NCI-H187 (cell line): ENCODE results near the gene C5orf58.

Source experiments
- DNase-seq, 2 experiments: peaks; one replicate each; lab custom pipeline; 2025; lab: John Stamatoyannopoulos, UW

C5orf58 gene, protein sequence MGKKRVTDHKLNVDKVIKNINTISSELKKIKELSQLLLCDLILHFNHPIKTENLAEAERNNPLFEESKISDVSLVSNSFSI

DNA sequence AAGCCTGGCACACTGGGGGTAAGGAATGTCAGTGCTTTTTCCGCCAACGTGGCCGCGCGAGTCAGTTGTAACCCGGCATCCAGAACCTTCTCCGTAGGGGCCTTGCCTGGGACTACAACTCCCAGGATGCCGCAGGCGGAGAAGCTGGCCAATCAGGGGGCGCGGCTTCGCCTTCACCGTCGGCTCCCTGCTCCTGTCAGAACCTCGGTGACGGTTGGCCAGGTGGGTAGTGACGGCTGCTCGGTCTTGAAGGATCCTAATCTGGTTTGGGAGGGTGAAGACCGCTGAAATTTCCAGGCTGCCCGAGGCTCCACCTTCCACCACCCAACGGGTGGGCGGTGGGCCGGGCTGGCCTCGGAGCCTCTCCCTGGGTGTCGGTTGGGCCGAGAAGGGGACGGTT is at the start of gene C5orf58:
C5orf58 (plus strand) TSS at position 200 of the 400 bp plus-strand sequence. CDS start 1,992 bp downstream, outside the sequence.
- no peak for DNase-seq

DNA sequence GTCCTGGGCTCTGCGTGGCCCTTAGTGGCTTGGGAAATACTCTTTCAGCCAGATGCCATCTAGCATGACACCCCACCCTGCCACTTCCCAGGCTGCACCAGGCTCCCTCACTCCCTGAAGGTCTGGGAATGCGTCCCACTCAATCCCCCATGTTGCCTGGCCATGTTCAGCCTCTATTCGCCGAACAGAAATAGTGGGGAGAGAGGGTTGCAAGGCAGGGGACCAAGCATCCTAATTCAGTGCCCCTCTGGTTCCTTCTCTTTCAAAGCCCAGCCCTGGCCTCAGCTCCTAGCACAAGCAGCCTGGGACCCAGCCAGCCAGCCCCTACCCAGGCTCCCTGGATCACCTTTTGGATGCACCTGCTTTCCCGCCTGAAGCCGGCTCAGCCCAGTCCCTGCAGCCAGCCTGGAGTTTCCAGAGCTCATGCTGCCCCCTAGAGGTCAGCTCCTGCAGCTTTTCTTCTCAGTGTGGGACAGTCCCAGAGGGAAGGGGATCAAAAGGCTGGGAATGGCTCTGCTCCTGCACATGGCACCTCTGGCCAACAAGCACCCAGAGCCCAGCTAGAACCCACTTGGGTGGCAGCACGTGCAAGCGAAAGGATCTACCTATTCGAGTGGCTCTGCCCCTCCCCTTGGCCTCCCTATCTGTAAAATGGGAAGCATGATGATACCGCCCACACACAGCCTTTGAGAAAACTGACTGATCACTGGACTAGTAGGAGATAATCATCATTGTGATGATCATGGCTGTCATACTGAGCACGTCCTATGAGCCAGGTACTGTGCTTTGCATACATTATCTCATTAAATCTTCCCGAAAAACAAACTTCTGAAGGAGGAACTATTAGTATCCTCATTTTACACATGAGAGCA is 48.7 kb upstream of the C5orf58 start:
- DNase-seq: no peak

DNA sequence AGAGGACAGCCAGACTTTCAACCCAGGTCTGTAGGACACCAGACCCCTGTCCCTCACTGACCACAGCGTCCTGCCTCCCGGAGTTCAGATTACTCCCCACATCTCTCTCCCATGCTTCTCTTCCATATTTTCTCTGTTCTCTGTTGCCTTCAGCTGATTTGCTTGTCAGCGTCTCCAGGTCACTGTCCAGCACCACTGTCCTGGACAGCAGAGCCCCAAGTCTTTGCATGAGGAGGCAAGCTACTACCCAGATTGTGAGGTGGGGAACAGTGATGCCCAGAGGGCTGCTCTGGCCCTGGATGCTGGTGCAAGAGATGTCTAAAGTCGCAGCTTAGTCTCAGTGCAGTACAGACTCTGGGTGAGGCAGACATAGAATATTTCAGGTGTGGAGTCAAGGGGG is 48.0 kb upstream of the C5orf58 start:
- DNase-seq: no peak

DNA sequence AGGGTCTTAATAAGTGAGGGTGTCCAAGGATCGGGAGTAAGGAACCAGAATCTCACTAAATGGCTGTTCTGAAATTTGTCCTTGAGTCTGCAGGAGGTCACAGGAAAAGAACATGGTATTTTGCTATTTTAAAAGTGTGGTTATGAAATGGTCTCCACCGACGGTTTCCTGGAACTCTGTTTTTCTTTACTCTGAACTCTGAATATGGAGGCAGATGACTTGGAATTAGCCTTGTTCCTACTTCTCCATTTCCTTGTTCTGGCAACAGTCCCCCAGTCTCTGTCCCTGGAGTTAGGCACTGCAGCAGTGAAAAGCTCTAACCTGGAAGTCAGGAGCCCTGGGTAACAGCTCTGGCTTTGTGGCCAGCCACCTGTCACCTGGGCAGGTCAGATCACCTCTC is 46.6 kb upstream of the C5orf58 start:
- no peak for DNase-seq

DNA sequence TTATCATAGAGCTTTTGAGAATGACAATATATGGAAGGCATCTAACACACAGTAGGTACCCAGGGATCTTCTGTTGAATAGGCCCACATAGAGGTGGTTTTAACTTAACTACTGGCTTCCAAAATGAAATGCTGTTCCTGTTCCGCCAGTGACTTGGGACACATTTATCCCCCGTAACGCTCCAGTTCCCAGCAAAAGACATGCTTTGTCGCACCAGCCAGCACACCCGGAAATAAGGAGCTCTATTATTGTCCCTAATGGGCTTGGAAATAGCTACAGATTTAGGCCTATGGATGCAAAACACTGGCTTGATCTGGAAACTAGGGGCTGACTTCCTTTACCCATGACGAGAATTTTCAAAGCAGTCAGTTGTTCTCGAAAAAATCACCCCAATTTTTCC is 45.9 kb upstream of the C5orf58 start:
- DNase-seq: no peak

DNA sequence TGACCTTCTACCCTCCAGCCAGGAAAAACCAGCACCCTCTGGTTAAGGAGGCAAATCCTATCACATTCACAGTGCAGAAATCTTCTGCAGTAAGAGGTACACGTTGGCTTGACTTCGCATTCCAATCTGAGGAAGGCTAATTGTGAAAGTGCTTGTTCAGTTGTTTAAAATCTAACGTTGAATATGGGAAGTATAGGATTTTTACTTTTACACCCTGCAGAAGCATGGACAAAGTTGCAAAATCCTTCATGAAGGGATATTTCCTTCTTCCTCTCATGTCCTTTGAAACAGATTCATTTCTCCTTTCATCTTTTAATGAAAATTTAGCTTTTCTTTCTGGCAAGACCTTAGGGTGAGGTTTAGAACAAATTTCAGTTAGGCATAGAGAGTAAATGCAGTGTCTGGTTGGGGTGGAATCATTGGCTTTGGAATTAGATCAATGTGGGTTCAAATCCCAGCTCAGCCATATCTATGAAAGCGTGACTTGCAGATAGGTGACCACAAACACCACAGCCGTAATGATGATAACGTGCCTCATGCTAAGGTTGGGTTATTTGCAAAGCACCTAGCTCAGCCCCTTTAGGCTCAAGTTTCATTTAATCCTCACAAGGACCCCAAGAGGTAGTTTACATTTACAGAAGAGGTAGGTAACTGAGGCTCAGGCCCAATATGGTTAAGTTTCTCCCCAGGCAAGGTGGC is 42.2 kb upstream of the C5orf58 start:
- DNase-seq: no peak

DNA sequence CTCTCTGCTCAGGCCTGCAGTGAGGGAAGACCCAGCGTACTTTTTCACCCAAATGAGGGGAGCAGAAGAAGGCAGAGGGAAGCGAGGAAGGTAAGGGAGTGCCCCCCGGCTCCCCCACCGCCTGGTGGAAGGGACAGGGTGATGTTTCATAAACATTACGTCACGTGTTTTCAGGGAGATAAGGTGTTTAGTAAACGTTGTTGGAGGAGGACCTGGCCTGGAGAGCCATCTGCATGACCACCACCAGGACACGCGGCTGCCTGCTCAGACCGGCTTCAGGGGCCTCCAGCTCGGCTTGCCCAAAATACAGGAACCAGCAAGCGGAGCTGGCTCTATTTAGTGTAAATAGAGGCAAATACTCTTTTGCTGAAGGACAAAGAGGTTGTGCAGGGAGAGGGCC is 40.0 kb upstream of the C5orf58 start:
- DNase-seq: no peak

DNA sequence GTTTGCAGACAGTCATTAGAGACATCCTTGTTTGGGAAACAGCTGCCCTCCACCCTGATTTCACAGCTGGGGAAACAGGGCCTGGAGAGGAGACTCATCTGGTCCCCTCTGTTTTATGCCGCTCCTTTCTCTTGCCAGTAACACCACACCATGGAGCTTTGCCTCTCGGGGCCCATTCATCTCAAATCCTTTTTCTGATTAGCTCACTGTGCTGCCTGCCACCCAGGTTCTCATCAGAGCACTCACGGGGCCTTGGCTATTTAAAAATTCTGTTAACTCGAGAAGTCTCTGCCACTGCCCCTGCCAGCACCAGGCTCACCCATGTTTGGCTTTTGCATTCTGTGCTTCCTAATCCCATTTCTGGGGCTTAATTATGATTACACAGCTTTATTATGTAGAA is 36.8 kb upstream of the C5orf58 start:
- no peak for DNase-seq

DNA sequence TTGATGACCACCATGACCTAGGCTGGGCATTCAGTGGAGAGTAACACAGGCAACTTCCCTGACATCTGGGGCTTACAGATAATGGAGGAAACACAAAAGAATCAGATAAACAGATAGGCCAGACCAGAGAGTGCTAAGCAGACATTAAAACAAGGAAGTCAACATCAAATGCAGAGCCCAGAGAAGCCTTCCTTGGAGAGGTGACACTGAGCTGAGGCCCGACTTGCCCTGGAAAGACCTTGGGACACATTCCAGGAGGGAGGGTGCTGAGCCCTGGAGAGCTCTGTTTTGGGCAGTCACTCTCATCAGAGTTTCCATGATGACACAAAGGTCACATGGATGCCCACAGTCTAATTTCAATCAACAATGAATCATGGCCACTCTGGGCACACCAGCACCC is 31.9 kb upstream of the C5orf58 start:
- no peak for DNase-seq

DNA sequence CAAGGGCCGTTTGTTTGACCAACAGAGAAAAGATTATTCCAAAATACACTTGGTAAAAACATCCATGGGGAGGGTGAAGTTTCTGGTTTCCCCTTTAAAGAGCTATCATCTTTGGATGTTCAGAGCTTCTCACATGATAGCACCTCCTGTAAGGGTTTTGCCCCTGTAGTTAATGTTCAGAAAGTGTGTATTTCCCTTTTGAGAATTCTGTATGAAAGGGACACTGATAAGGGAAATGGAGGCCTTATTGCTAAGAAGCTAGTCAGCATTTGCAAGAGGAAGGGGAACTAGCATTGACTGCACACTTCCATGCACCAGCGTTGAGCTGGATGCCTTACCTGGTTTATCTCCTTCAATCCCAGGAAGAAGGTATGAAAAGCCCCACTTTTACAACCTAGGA is 31.5 kb upstream of the C5orf58 start:
- no peak for DNase-seq

DNA sequence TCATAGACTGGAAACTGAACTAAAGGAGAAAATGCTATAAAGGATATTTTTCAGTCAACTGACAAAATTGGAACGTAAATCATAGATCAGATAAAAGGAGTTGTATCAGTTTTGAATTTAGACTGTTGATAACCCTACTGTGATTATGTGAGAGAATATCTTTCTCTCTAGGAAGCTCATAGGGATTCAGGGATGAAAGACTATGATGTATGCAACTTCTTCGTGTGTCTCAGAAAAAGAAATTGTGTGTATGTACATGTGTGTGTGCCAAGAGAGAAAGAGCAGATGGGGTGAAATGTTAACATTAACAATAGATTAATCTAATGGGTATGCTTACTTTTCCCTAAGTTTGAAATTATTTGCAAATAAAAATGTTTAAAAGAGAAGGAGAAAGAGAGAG is 30.7 kb upstream of the C5orf58 start:
- DNase-seq: no peak

DNA sequence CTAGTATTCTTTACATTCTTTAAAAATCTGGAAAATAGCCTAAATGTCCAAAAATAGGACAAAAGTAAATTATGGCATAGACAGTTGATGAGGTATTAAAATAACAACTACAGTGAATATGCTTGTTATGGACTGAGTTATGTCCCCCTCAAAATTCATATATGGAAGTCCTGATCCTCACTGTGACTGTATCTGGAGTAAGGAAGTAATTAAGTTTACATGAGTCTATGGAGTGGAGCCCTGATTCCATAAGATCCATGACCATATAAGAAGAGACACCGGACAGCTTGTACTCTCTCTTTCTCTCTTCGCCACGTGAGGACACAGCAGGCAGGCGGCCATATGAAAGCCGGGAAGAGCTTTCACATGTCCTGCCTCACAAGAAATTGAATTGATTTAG is 28.6 kb upstream of the C5orf58 start:
- DNase-seq: no peak

DNA sequence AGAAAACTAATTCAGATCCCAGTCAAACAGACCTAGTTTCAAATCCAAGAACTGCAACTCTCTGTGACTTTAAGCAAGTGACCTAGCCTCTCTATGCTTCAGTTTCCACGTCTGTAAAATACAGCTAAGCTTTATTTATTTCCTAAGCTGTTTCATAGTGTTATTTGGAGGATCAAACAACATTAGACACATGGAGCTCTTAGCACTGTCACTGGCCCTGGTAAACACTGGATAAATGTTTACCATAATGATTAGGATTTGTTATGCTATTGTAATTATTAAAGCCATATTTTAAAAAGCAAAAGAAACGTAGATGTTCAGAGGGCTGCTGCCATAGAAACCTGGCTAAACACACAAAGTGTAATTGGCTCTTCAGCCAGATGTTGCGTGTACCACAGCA is 26.6 kb upstream of the C5orf58 start:
- no peak for DNase-seq

DNA sequence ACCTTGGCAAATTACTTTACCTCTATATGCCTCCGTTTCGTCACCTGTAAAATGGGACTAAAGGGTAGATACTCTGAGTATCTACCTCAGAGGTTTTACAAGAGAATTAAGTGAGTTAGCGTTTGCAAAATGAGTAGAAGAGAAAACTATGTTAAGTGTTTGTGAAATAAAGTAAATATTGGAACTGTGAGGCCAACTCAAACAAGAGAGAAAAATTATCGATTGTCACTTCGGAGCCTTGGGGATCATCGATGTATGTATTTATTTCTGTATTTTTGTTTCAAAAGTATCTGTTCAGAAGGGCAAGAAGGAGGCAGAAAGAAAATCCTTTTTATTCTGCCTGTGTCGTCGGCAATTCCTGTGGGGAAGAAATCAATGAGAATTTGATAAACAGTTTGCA is 25.8 kb upstream of the C5orf58 start:
- no peak for DNase-seq

DNA sequence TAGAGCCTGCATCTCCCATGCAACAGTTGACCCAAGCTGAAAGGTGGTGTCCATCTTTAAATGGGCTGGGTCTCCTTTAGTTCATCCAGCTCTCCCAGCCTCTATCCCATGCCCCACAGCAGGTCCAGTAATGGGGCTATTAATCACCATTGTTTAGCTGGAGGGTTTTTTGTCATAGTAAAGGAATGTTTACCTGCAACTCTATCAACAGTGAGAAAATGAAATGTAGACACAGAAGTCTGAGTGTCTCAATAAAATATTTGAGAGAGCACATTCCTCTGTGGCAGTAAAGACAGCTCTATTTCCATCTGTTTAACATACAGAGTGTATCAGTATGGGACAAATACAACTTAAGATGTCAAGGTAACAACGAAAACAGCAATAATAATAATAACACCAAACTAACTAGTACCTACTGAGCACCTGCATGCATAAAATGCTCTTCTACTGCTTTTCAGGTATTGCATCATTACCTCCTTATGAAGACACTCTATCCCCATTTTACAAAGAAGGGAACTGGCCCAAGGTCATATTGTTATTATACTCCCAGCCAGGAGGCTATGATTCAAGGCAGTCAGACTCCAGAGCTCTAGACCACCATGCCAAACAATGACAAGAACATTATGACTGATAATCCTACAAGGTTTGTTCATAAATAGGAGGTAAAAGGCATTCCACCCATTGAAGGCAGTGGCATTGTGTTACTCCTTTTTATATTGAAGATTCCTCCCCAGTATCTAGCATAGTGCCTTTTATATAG is 21.0 kb upstream of the C5orf58 start:
- DNase-seq: no peak

DNA sequence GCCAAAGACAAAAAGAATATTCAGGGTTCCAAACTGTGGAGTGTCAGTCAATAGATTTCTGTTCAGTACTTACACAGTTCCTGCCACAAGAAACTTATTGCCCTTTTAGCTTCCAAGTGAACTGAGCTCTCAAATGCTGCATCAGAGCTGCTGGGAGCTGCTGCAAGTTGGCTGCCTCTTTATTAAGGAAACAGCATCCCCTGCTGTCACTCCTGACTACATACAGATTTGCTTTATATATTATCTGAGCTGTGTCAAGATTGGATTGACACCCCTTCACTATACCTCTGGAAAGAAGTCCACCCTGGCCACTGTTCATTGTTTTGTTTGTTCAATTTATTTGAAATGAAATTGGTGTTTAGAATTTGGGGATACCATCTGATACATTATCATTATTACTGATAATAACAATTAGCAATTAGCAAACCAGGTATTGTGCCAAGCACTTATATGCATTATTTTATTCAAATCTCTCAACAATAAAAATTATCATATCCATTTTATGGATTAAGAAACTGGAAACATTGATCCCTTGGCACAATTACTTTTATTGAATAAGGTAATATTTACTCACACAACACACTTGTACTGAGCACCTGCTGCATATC is 16.4 kb upstream of the C5orf58 start:
- DNase-seq: peak in 1 of 2 experiments; percentile 0

DNA sequence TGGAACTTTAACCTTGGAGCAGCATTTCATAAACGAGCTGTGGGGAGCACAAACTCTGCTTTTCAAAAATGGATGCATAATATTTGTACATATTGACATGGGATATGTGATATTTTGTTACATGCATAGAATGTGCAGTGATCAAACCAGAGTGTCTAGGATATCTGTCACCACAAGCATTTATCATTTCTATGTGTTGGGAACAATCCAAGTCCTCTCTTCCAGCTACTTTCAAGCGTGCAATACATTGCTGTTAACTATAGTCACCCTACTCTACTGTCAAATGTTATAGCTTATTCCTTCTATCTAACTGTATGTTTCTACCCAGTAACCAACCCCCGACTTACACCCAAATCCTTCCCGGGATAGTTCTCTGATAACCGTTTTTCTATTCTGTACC is 15.0 kb upstream of the C5orf58 start:
- no peak for DNase-seq

DNA sequence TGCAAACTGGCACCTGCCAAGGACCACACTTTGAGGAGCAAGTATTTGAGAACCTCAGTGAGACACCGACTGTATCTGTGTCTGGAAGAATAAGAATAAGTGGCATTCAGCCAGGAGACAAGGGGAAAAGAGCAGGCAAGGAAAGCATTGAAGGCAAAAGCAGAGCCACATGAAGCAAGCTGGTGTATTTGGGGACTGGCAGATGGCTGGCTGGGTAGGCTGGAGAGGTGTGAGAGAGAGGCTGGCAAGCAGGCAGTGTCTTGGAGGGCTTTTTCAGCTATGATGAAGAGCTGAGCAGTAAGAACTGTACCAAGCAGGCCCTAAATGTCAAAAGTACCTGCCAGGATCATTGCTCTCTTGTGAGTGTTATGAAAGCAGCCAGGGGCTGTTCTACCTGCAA is 14.1 kb upstream of the C5orf58 start:
- no peak for DNase-seq

DNA sequence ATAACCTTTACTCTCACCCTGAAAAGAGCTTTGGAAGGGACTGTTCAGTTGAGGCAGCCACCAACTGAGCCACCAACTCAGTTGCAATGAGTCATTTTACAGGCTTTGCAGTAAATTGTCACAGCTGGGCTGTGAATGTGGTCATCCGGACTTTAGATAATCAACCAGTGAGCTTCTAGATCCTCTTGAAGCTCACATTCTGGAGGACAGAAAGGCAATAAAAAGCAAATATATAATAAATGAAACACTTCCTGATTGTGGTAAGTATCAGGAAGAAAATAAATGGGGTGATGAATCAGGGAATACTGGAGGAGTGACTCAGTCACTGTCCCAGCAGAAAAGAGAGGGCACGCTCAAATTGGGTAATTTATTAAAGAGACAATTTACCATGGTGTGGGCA is 13.2 kb upstream of the C5orf58 start:
- no peak for DNase-seq

DNA sequence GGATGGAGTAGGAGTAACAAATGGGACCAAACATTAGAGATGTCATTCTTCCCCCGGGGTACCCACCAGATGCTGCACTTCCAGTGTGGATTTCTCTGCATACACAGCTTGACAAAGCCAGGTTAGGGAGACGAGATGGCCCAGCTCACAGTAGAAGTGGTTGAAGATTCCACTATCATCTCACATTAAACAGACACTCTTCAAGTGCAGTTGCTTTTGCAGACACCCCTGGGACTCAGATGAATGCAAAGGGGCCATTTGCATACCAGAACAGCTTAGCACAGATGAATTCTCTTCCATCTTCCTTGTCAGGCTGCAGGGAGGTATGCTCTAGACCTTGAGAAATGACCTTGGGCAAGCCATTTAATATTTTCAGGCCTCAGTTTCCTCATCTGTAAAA is 12.6 kb upstream of the C5orf58 start:
- no peak for DNase-seq

DNA sequence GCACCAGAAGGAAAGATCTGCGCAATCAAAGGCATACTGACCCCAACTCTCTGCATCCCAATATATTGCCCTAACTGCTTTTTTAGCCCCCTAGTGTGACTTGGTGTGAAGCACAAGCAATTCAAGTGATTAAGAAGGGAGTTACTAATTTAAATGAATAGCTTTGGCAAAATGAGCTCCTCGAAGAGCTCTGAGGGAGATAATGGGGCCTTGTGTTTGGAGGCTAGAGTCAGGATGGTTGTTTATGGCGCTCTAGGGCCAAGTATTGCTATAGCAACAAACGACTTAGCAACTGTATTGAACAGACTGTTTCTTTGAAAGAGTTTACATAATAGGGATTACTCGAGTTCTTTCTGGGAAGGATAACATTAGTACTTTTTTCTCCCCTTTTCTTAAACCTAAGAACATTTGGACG is 11.5 kb upstream of the C5orf58 start:
- DNase-seq: no peak

DNA sequence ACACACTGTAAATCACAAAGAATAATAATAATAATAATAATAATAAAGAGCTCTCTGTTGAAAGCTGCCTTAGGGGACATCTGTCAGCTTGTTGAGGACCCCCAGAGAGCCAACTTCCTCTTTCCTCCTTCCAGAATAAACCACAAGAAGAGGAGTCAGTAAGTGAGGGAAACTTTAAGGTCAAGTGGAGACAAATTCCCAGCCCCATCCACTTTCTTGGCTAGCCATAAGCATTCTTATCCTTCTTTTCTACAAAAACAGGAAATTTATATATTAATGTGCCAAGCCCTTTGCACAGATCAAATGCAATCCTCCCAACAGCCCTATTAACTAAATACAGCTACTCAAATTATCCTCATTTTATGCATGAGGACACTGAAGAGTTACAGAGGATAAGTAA is 9.4 kb upstream of the C5orf58 start:
- DNase-seq: no peak
